ENCODE measurements around the gene PCLO.
"Not testable (repeated sequence)": the region's sequence is repeated elsewhere in the genome, so short reads cannot be mapped to it uniquely, and the experiment has no call there.

Gene PCLO

DNA sequence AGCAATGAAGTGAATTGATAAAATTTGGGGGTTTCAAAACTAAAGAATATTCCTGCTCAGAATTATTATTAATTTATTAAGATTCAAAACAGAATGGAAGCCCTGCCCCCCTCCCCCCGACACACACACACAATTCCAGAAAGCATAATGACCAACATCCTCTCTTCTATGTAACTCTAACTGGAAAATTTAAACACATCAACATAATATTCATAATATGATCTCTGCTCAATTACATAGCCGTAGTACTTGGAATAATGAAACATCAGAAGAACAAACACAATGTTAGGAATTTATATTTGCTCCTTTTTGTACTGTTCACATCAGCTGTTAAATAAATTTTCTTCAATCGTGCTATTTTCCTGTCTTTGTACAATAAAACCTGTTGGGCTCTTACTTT lies 20.8 kb downstream of the PCLO start:
- DNase-seq (ENCODE audit: low read depth), result no peak

DNA sequence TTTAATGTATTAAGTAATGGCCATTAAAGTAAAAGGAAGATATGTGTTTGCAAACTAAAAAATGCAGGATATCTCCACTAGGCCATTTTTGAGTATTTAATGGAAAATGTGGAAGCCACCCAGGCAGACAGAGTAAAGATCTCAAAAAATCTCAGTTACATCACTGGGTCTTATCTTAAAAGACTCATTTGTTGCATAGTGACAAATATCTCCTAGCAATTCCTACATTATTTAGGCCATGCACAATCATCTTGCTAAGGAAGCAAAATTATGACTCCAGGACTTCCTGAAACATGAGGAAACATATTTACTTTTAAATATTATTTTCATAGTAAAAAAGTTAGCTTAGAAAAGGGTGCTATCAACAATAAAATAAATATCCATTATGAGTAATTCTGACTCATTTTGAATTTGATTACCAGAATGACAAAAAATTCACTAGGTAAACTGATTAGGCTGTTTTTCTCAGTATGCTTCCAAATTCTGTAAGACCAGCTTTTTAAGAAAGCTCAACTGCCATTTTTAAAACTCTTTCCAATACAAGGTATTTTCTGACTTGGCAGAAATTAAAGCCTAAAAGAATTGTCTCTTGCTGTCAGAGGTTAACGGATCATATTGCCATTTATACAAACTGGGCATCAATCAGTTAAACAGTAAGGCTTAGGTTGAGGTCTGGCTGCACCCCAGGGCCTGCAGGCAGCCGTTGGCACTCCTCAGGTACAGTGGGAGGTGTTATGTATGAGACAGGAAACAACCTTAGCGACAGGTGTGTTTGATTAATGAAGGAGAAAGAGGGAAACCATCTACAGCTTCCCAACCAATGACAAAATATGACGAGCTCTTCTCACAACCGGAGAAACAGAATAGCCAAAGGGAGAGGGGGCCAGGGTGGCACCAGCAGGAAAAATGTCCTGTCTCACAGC lies 31.8 kb downstream of the PCLO start:
- no peak for DNase-seq (ENCODE audit: low read depth)

- DNase-seq (ENCODE audit: low read depth), result no peak
These were observed 32.5 kb downstream of the PCLO start for GRCh38 chr7:83130191-83130590.

DNA sequence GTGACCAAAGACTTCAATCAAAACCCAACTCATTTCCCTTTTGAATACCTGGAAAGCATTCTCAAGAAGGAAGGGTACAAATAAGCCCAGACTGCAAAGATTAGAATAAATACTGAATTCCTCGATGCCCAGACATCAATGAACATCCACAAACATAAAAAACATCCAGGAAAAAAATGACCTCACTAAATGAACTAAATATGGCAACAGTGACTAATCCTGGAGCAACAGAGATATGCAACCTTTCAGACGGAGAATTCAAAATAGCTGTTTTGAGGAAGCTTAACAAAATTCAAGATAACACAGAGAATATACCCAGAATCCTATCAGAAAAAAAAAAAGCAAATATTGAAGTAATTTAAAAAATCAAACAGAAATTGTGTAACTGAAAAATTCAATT lies 43.2 kb downstream of the PCLO start:
- no peak for DNase-seq (ENCODE audit: low read depth)

DNA sequence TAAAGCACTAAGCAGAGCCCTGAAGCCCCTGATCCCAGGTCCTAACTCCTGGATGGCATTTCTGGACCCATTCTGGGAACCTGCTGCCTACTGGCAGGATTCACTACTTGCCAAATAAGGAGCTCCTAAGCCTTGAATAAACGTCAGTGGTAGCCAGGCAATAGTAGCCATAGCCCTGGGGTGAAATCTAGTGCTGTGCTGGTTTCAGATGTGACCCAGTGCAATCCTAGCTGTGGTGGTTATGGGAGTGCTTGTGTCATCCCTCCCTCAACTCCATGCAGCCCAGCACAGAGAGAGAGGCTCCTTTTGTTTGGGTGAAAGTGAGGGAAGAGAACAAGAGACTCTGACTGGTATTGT lies 43.7 kb downstream of the PCLO start:
- DNase-seq (ENCODE audit: low read depth), result no peak

DNA sequence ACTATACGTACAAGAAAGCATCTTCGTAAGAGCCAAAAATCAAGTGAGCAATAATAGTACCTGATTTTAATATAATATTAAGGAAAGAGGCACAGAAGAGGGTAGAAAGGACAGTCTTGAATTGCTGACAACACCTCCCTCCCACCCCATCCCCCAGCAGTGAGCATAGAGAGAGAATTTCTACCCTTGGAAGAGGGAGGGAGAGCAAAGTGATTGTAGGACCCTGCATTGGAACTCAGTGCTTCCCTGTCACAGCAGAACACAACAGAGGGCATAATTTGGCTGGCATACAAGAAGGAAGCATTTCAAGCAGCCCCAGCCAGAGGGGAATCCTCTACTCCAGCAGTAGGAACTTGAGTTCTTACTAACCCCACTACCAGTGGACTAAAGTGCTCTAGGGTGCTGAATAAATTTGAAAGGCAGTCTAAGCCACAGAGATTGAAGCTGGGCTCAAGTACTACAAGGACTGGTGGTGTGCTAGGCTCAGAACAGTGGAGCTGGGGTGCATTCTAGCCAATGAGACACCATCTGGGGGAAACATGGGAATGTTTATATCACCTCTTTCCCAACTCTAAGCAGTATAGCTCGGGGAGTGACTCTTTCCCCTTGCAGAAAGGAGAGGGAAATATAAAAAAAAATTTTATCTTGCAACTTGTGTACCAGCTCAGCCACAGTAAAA lies 44.2 kb downstream of the PCLO start:
- no peak for DNase-seq (ENCODE audit: low read depth)

- no peak for DNase-seq (ENCODE audit: low read depth)
These were observed 45.2 kb downstream of the PCLO start for GRCh38 chr7:83117466-83117865.

- no peak for DNase-seq (ENCODE audit: low read depth)
These were observed 51.3 kb downstream of the PCLO start for GRCh38 chr7:83111391-83111790.

DNA sequence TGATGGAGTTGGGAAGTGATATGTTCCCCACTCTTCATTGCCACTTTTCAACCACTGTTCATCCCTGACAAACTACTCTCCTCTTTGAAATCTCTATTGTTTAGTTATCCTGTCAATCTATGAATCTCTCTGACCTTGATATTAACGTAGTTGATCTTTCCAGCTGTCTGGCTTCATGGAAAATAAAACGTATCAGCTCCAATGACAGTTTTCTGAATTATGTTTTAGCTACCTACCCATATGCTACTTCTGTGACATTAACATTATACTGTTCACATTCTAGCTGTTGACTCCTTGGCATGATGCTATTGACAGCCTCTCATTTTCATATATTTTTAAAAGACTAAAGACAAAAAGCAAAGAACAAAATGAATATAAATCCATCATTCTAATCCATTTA lies 53.3 kb downstream of the PCLO start:
- no peak for DNase-seq (ENCODE audit: low read depth)

DNA sequence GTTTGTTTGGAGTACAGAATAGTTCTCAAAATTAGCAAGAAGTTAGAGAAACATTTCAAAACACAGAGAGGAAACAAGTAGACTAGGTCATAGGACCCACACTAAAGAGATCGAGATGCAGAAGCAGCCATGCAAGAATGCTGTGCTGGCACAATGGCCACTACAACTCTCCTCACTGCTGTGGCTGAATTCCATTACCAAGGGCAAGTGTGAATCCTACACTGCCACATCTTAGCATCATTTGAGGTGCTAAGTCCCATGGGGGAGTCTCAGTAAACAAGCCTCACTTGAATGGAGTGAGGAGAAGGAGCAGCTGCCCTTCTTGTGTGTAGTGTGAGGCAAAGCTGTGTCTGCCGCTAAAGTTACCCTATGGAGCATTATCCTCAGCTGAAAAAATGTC lies 56.7 kb downstream of the PCLO start:
- DNase-seq (ENCODE audit: low read depth), result no peak

- DNase-seq (ENCODE audit: low read depth), result no peak
These were observed 57.6 kb downstream of the PCLO start for GRCh38 chr7:83105063-83105462.

GRCh38 chr7:83101530-83101929 lies 61.2 kb downstream of the PCLO start:
- no peak for DNase-seq (ENCODE audit: low read depth)

DNA sequence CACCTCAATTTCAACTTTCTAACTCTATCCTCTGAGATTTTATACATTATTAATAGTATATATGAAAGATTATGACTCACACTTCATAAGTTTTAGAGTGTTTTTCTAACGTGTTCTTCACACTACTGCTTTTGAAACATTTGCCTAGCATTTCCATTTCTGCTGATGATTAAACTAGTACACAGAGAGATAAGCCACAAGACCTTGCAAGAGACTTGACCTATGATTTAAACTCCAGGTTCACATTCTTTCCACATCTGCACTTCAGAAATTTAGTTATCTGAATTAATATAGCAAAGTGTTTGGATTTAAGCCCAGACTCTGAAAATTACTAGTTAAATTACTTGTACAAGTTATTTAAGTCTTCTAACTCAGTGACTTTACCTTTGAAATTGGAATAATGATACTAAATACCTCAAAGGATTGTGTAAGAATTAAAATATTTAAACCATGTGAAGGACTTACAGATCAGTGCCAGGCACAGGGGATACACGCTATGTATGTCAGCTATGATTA lies 66.6 kb downstream of the PCLO start:
- DNase-seq (ENCODE audit: low read depth), result no peak

DNA sequence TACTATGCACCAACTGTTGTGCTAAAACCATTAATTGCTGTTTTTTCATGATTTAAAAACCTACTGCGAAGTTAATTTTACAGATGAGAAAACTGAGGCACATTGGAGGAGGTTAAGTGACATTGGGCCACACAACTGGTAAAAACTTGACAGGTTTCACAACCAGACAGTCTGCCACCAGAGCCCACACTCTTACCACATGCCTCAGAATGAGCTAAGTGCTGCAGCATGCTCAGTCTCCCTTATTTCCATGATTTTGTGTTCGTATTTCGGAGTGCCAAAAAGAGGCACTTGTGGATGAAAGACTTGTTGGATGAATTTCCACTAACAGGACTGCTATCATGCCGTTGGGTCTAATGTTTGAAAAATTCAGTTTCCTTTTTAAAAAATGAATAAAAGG lies 77.4 kb downstream of the PCLO start:
- no peak for DNase-seq (ENCODE audit: low read depth)

- DNase-seq (ENCODE audit: low read depth), result not testable (repeated sequence)
These were observed 82.8 kb downstream of the PCLO start for GRCh38 chr7:83079879-83080278.

GRCh38 chr7:83077328-83077727 lies 85.4 kb downstream of the PCLO start:
- DNase-seq (ENCODE audit: low read depth), result peak; percentile 6

DNA sequence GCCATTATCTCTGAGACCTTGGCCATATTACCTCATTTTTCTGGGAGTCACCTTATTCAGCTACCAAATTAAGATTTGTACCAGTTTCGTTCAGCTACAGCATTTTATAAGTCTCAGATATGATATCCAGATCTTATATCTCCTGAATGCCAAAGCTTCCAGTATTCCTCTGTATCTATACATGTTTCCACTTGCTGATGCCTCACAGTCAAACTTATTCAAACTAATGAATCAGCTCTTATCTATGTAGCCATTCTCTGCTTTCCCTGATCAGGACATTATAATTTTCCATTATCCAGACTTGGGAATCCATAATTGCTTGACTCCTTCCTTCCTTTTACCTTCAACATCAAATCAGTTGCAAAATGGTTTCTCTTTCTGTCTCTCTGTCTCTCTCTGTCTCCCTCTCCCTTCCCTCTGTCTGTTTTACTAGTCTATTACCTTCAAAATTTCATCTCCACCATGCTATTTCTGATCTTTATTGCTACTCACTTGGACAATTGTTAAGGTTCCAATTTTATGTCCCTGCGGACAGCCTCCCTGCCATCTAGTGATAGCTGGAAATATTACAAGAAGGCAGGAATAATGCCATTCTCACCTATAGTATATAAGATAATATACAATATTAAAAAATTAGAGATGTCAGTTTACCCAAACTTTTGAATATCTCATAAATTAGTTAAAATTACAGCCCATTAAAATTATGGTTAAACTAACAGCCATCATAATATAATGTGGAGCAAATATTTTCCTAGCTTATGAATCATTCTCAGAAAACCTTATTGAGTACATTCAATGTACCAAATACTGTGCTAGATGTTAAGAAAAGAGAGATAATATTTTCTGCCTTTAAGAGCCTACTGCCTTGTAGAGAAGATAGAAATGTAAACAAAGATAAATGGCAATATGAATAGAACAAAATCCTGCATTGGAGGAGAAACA lies 89.8 kb downstream of the PCLO start:
- DNase-seq (ENCODE audit: low read depth), result no peak

- DNase-seq (ENCODE audit: low read depth), result no peak
These were observed 97.0 kb downstream of the PCLO start for GRCh38 chr7:83065714-83066113.

DNA sequence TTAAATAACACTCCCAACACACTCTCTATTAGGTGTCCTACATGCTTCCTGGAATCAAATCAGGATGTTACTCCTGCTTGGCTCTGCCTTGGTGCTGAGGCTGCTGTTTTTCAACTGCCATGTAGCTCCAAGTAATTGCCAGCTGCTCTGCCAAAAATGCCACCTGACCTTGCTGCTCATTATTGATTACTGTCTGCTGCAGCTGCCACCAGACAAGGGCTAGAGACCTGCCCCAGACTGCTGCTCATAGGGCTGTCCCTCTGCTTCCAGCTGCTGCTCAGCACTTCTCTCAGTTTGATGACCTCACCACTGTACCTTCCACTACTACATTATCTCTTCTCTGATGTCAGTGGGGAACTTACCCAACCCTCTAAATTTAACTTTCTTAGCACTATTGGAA lies 102.5 kb downstream of the PCLO start:
- no peak for DNase-seq (ENCODE audit: low read depth)

DNA sequence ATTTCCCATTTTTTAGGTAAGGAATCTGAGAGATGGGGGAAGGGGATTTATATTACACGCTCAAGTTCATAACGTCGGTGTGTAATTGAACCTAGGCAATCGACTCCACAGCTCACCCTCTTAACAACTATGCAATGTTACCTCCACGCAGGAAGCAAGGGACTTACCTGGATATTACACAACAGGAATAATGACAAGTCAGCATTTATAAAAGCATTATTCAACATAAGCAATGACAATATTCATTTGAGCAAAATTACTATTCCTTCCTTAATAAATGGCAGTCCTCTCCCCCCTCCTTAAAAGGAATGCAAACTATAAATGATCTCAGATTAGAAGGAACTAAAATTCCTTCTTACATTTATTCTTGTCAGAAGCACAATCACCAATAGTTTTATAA lies 104.0 kb downstream of the PCLO start:
- DNase-seq (ENCODE audit: low read depth), result no peak

GRCh38 chr7:83055197-83055596 lies 107.5 kb downstream of the PCLO start:
- DNase-seq (ENCODE audit: low read depth), result no peak

GRCh38 chr7:83054472-83054871 lies 108.2 kb downstream of the PCLO start:
- no peak for DNase-seq (ENCODE audit: low read depth)
